Kidney (tissue), 14 donors: ENCODE results near the gene OXNAD1. TPM values are rescaled to one million over a fixed set of nuclear protein-coding genes. Genes with fewer than 3 reads are reported as not detected.

ENCODE experiments used
- DNase-seq, 5 donors: peaks; one replicate each; pipeline ENCODE4 v3.0.0-alpha.2; 2013 to 2020
- FAIRE-seq: peaks from 2 replicates; lab custom pipeline; 2012; peaks lifted over from hg19 to GRCh38; lab: Jason Lieb, UNC
- H3K27ac ChIP-seq, 2 donors: one replicate each; pipeline ENCODE4 v1.7.0; 2013; ENCODE audit warnings: low read depth in 2 of 2, low read length in 2 of 2, inconsistent platforms in 1 of 2
- H3K27me3 ChIP-seq: one replicate; pipeline ENCODE4 v1.7.1; 2013; ENCODE audit warnings: low read length, inconsistent platforms; ENCODE audit not compliant: control insufficient read depth, insufficient read depth
- H3K36me3 ChIP-seq, 3 donors: one replicate each; pipeline versions ENCODE4 v1.7.0 to v1.7.1; 2013; ENCODE audit warnings: low read length in 3 of 3, control low read depth in 1 of 3, inconsistent platforms in 1 of 3; ENCODE audit not compliant: insufficient read depth in 3 of 3, control insufficient read depth in 2 of 3
- H3K4me1 ChIP-seq, 3 donors: one replicate each; pipeline versions ENCODE4 v1.7.0 to v1.7.1; 2013; ENCODE audit warnings: low read length in 3 of 3, inconsistent platforms in 1 of 3, low read depth in 1 of 3; ENCODE audit not compliant: control insufficient read depth in 2 of 3, insufficient read depth in 2 of 3
- H3K4me3 ChIP-seq, 3 donors: one replicate each; pipeline versions ENCODE4 v1.7.0 to v1.8.1; 2013; ENCODE audit warnings: low read length in 3 of 3, control low read depth in 1 of 3, inconsistent platforms in 1 of 3
- H3K9ac ChIP-seq, 3 donors: one replicate each; pipeline versions ENCODE4 v1.7.0 to v1.7.1; 2013; ENCODE audit warnings: low read length in 3 of 3, control low read depth in 1 of 3, inconsistent platforms in 1 of 3
- H3K9me3 ChIP-seq, 3 donors: one replicate each; pipeline versions ENCODE4 v1.7.0 to v1.7.1; 2013; ENCODE audit warnings: low read length in 3 of 3, control low read depth in 1 of 3, inconsistent platforms in 1 of 3; ENCODE audit not compliant: control insufficient read depth in 2 of 3, insufficient read depth in 1 of 3
- CTCF ChIP-seq: IDR thresholded peaks from 3 replicates; pipeline ENCODE4 v1.5.1; 2012; ENCODE audit warnings: mild to moderate bottlenecking, moderate library complexity, borderline replicate concordance; ENCODE audit not compliant: insufficient read depth; ENCODE audit errors: extremely low read depth
- intact Hi-C: fragments of 100-400 bp; cut with DNase I; formaldehyde crosslinking; loops from one replicate; pipeline ENCODE4 v1.11.1; 2022
- polyA plus RNA-seq: library from polyadenylated mRNA; stranded (reverse); fragments of 350-450 nt; fragmentation: Illumina TruSeq; extraction: RNeasy Lipid Tissue Mini Kit (QIAGEN cat#74804); gene quantifications from one replicate; pipeline ENCODE4 v1.2.3, GENCODE V29; 2014; ENCODE audit warnings: low read depth, low replicate concordance; ENCODE audit not compliant: insufficient read depth
- total RNA-seq: library from RNA; stranded (reverse); fragmentation: NEBNext Ultra II Directional; extraction: Animal tissue kit (Norgen Biotek cat#: 25700); gene quantifications from one replicate; pipeline ENCODE4 v1.2.1, GENCODE V29; 2021
- donor health status: control.
- donor health status: control.
- donor health status: control.
- donor health status: control.
- donor health status: control.
- donor health status: DM: yes; HTN: yes; CAD: no.
- donor health status: Normal renal cell carcinoma (clear cell type).

The OXNAD1 gene
- total and polyA plus RNA-seq, 2 donors from 2014 or later, result 12.7 to 17.3 TPM

DNA sequence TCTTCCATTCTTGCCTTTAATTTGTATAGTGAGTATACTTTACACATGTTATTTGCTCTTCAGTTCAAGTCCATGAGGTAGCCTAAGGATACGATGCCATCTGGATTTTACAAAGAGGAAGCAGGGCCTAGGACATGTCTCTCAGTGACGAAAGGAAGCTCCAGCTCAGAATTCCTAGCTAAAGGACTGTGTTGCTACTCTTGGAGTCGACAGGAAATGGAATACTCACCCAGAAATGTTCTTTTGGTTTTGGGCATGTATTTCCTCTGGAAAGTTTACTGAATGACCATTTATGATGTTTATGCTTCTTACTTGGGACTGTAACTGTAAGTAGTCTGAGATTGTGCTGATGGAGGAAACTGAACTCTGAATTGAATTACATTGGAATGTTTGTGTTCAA lies 12.5 kb downstream of the OXNAD1 start:
- TF ChIP-seq CTCF, result no peak
- H3K4me1 ChIP-seq, result no peaks in the 10 kb centered on the region
- no peak overlapping the region for H3K4me3 ChIP-seq
- H3K9ac ChIP-seq, result no peak overlapping the region
- DNase-seq, result no peak
- no peaks in the 10 kb centered on the region for H3K27me3 ChIP-seq
- H3K9me3 ChIP-seq, result no peaks in the 10 kb centered on the region
- intact Hi-C loops, result no loop called here
- no peak for FAIRE-seq
- peaks cover 3 to 12% (median 6%) of the 10 kb centered on the region in 3 donors for H3K36me3 ChIP-seq
- no peak overlapping the region for H3K27ac ChIP-seq

GRCh38 chr3:16279010-16279801 lies 14.2 kb downstream of the OXNAD1 start:
- FAIRE-seq (no peak), DNase-seq (no peak)
- no peak overlapping the region for H3K27ac ChIP-seq
- H3K9ac ChIP-seq, result no peak overlapping the region
- no peak for TF ChIP-seq CTCF
- no peaks in the 10 kb centered on the region for H3K27me3 ChIP-seq
- H3K36me3 ChIP-seq, result peaks cover 3 to 24% (median 12%) of the 10 kb centered on the region in 3 donors
- intact Hi-C loops, result no loop called here
- no peaks in the 10 kb centered on the region for H3K9me3 ChIP-seq
- H3K4me3 ChIP-seq, result no peak overlapping the region
- no peaks in the 10 kb centered on the region for H3K4me1 ChIP-seq

DNA sequence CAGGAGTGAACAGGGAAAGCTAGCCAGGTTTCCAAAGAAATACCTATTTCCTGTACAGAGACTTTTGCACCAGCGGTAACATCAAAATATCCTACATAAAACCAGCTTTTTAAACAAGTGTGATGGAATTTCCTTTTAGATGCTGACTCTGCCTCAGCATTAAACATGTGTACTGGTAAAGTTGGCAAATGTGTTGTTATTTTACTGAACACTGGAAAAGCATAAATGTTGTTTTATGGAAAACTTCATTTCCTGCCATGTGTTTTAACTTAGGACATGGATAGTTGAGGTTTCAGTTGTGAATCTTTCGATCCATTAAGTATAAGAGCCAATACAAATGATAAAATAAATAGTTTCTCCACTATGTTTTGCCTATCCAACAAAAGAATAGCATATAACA lies 15.7 kb downstream of the OXNAD1 start:
- no peak for DNase-seq
- intact Hi-C loops, result no loop called here
- peaks cover 3 to 21% (median 11%) of the 10 kb centered on the region in 3 donors for H3K36me3 ChIP-seq

More for the DNA sequence above, 15.7 kb downstream of the OXNAD1 start:
- H3K27ac ChIP-seq, result no peak overlapping the region
- no peak overlapping the region for H3K4me3 ChIP-seq
- no peaks in the 10 kb centered on the region for H3K27me3 ChIP-seq
- no peak overlapping the region for H3K9ac ChIP-seq
- TF ChIP-seq CTCF, result no peak
- H3K9me3 ChIP-seq, result no peaks in the 10 kb centered on the region
- no peak for FAIRE-seq
- no peaks in the 10 kb centered on the region for H3K4me1 ChIP-seq
